HepG2 (cell line): ENCODE data around the gene VAV2. TPM values are rescaled to one million over a fixed set of nuclear protein-coding genes. Genes with fewer than 3 reads are reported as not detected.
A peak's percentile ranks its signal among the peaks of the same experiment; 100 is the strongest.

Experiments
- ATAC-seq: fragments of 200-7000 bp; cut with Tn5 transposase; 3 replicates; pipeline ENCODE4 v1.9.1; 2020; ENCODE audit warnings: mild to moderate bottlenecking, moderate library complexity
- BruUV-seq: library from RNA; stranded (reverse); fragments of 400-500 nt; replicated peaks from 2 replicates; lab custom pipeline; 2021; lab: Mats Ljungman, UMichigan
- CTCF ChIA-PET: fragments of 300-600 bp; formaldehyde crosslinking; extraction: SDS; loops from one replicate; lab custom pipeline; 2021; ENCODE audit warnings: low total read pairs, inconsistent platforms, low intra/inter-chr PET ratio; lab: Yijun Ruan, JAX
- POLR2A ChIA-PET: fragments of 350-600 bp; sonication (Branson Sonifier 250); formaldehyde crosslinking; loops from one replicate; lab custom pipeline; 2020; ENCODE audit warnings: antibody characterized with exemption, inconsistent platforms; lab: Yijun Ruan, JAX
- DNase-seq: peaks from one replicate; pipeline ENCODE4 v3.0.0-alpha.2; 2015; ENCODE audit warnings: low spot score
- FAIRE-seq: peaks from 3 replicates; lab custom pipeline; 2011; peaks lifted over from hg19 to GRCh38; lab: Jason Lieb, UNC
- H2AFZ ChIP-seq: one replicate; pipeline ENCODE4 v1.6.1; 2011; ENCODE audit warnings: low read length, inconsistent platforms
- H3K27ac ChIP-seq: fragments of 300-600 bp; 3 replicates; pipeline ENCODE4 v1.8.0; 2011; ENCODE audit warnings: mixed run types, mild to moderate bottlenecking, mixed read lengths, low read length, inconsistent platforms; ENCODE audit not compliant: insufficient read depth; ENCODE audit errors: extremely low read length
- H3K27me3 ChIP-seq, 2 experiments: fragments of 200-600 bp in 1 of 2; 2 replicates in 1 of 2; 3 replicates in 1 of 2; pipeline versions ENCODE4 v1.6.0 to v1.8.0; 2011; ENCODE audit warnings: low read length in 2 of 2, mild to moderate bottlenecking in 2 of 2, moderate library complexity in 2 of 2, inconsistent platforms in 1 of 2; ENCODE audit not compliant: insufficient read depth in 2 of 2, control insufficient read depth in 1 of 2
- H3K36me3 ChIP-seq, 2 experiments: fragments of 200-600 bp in 1 of 2; replicated peaks in 1 of 2; 2 replicates in 1 of 2; 3 replicates in 1 of 2; pipeline versions ENCODE4 v1.5.1 to v1.8.0; 2011; ENCODE audit warnings: low read length in 2 of 2, inconsistent platforms in 1 of 2; ENCODE audit not compliant: insufficient read depth in 2 of 2, control insufficient read depth in 1 of 2
- H3K4me1 ChIP-seq: 2 replicates; pipeline ENCODE4 v1.5.1; 2012; ENCODE audit warnings: low read length, inconsistent platforms; ENCODE audit not compliant: insufficient read depth
- H3K4me2 ChIP-seq: 2 replicates; pipeline ENCODE4 v1.6.0; 2011; ENCODE audit warnings: low read depth, low read length, inconsistent platforms
- H3K4me3 ChIP-seq, 3 experiments: fragments of 200-600 bp in 1 of 3; sonication (generic), shearing (Covaris generic) in 1 of 3; replicated peaks in 1 of 3; 2 replicates each; pipeline ENCODE4 v1.5.1; 2011 to 2016; ENCODE audit warnings: low read length in 3 of 3, inconsistent platforms in 2 of 3, low read depth in 2 of 3, mild to moderate bottlenecking in 2 of 3, control low read depth in 1 of 3, mixed read lengths in 1 of 3; ENCODE audit not compliant: insufficient read depth in 1 of 3
- H3K79me2 ChIP-seq: one replicate; pipeline ENCODE4 v1.6.1; 2011; ENCODE audit warnings: low read length, inconsistent platforms; ENCODE audit not compliant: insufficient read depth
- H3K9ac ChIP-seq: 2 replicates; pipeline ENCODE4 v1.6.0; 2011; ENCODE audit warnings: mild to moderate bottlenecking, low read depth, low read length, inconsistent platforms; ENCODE audit not compliant: insufficient read depth
- H3K9me3 ChIP-seq: 2 replicates; pipeline ENCODE4 v1.5.1; 2012; ENCODE audit warnings: mild to moderate bottlenecking, low read length
- H4K20me1 ChIP-seq: 2 replicates; pipeline ENCODE4 v1.6.0; 2011; ENCODE audit warnings: inconsistent platforms, mild to moderate bottlenecking, low read length, moderate library complexity; ENCODE audit not compliant: insufficient read depth
- AGO2 ChIP-seq: fragments of 200-400 bp; formaldehyde crosslinking; optimal IDR thresholded peaks from 2 replicates; pipeline ENCODE3; 2017; ENCODE audit warnings: mild to moderate bottlenecking, low read depth, low read length, moderate library complexity
- EZH2 ChIP-seq: conservative IDR thresholded peaks from 2 replicates; pipeline ENCODE4 v1.6.1; 2012; ENCODE audit warnings: mild to moderate bottlenecking, low read depth, low read length, moderate library complexity
- FOXP1 ChIP-seq, 2 experiments: fragments of 450-650 bp in 1 of 2; IDR thresholded peaks; 2 replicates each; pipeline ENCODE4 v1.6.1; 2017 to 2018; ENCODE audit warnings: antibody characterized with exemption in 1 of 2
- HNF1A ChIP-seq, 2 experiments: sonication (generic) in 1 of 2; formaldehyde crosslinking in 1 of 2; IDR thresholded peaks; 2 replicates each; pipeline versions ENCODE4 v1.4.0 to v1.6.1; 2016 to 2020; ENCODE audit warnings: borderline replicate concordance in 1 of 2, low read depth in 1 of 2, mild to moderate bottlenecking in 1 of 2, missing genetic modification reagents in 1 of 2
- HNF4A ChIP-seq: sonication (generic); formaldehyde crosslinking; IDR thresholded peaks from 2 replicates; pipeline ENCODE4 v1.4.0; 2020; ENCODE audit warnings: missing genetic modification reagents
- KMT2B ChIP-seq: IDR thresholded peaks from 2 replicates; pipeline ENCODE4 v1.6.1; 2016; ENCODE audit warnings: missing genetic modification reagents, missing compliant biosample characterization
- MEIS2 ChIP-seq: sonication (generic); formaldehyde crosslinking; IDR thresholded peaks from 2 replicates; pipeline ENCODE4 v1.9.0; 2021; ENCODE audit warnings: mild to moderate bottlenecking, missing genetic modification reagents
- ZFP41 ChIP-seq: sonication (generic); formaldehyde crosslinking; IDR thresholded peaks from 2 replicates; pipeline ENCODE4 v1.4.0; 2020; ENCODE audit warnings: mild to moderate bottlenecking, missing genetic modification reagents, borderline replicate concordance
- ZMYM3 ChIP-seq: sonication (generic); formaldehyde crosslinking; IDR thresholded peaks from 2 replicates; pipeline ENCODE4 v1.5.1; 2020; ENCODE audit warnings: mild to moderate bottlenecking, missing genetic modification reagents
- ZNF292 ChIP-seq: sonication (generic); formaldehyde crosslinking; IDR thresholded peaks from 2 replicates; pipeline ENCODE4 v1.8.1; 2022; ENCODE audit warnings: mild to moderate bottlenecking, low read depth, missing genetic modification reagents, borderline replicate concordance
- ZNF629 ChIP-seq: sonication (generic); formaldehyde crosslinking; conservative IDR thresholded peaks from 2 replicates; pipeline ENCODE4 v1.5.0; 2020; ENCODE audit warnings: missing genetic modification reagents
- WGBS: methylation state at CpG from one replicate; pipeline ENCODE4 v1.1.6; 2017; ENCODE audit warnings: low lambda C conversion rate; 5-methylcytosine and 5-hydroxymethylcytosine counted together
- in situ Hi-C: cut with HindIII; loops from 2 replicates; pipeline ENCODE4 v1.10.0; 2017; ENCODE audit warnings: low pct_unique_long_range_greater_than_20kb; ENCODE audit not compliant: extremely low pct_ligation_motif_present
- intact Hi-C: fragments of 100-400 bp; cut with micrococcal nuclease; formaldehyde crosslinking; loops from one replicate; pipeline ENCODE4 v1.10.0; 2022; ENCODE audit not compliant: unreplicated experiment
- polyA plus RNA-seq, 8 experiments: library from polyadenylated mRNA; depleted of rRNA in 3 of 8; stranded (reverse) in 7 of 8; unstranded in 1 of 8; fragments of >200 nt; fragmentation: Illumina TruSeq in 4 of 8; extraction: Trizol in 4 of 8; gene quantifications; 2 replicates each; pipeline versions ENCODE4 v1.2.1 to v1.2.3, GENCODE V29; 2011 to 2016; ENCODE audit warnings: low read depth in 4 of 8, missing spikeins in 1 of 8, mixed read lengths in 1 of 8; ENCODE audit not compliant: insufficient read depth in 1 of 8
- total RNA-seq, 5 experiments: library from RNA; depleted of rRNA; stranded (reverse); fragments of >200 nt; fragmentation: Illumina TruSeq; extraction: Trizol; gene quantifications; 2 replicates each; pipeline ENCODE4 v1.2.3, GENCODE V29; 2016; ENCODE audit warnings: low read depth in 1 of 5

VAV2 gene
- total and polyA plus RNA-seq, 2 of the 13 experiments (the other 11 are each of a cell fraction or from before 2014, with no cell fraction given): 22.5 to 22.9 TPM

GRCh38 chr9:133945977-133946753 is 46.0 kb downstream of the VAV2 start:
- Histone ChIP-seq H3K4me2 (no peak overlapping the region), H3K4me3 (no peak overlapping the region), H3K9me3 (no peaks in the 10 kb centered on the region), H2AFZ (no peak overlapping the region), H3K27me3 (no peaks in the 10 kb centered on the region), H3K9ac (no peak overlapping the region), H3K79me2 (peaks cover 74% of the 10 kb centered on the region), H4K20me1 (peaks cover 25% of the 10 kb centered on the region; the same call in 1 of the 2 replicates), H3K36me3 (peaks cover 4 to 25% of the 10 kb centered on the region in 2 experiments; a peak in 3 of 5 replicates), H3K27ac (no peak overlapping the region), H3K4me1 (no peaks in the 10 kb centered on the region)
- FAIRE-seq (no peak), DNase-seq (no peak), ATAC-seq (no peak)
- WGBS: 97% methylated on average over 9 of the region's 14 CpGs
- intact Hi-C loops (no loop called here), in situ Hi-C loops (no loop called here)
- ChIA-PET CTCF (no interaction called here), POLR2A (interaction anchor here (1.0 kb wide), 1 partner anchor 54 kb away, joined by 3 read pairs; no protein-coding TSS in a partner anchor)
- TF ChIP-seq MEIS2 (CRISPR knock-in tag) (no peak), AGO2 (peak; percentile 48), EZH2 (no peak)
- no TSS peak for BruUV-seq

GRCh38 chr9:133945314-133945975 is 46.7 kb downstream of the VAV2 start:
- Histone ChIP-seq H3K4me1 (no peaks in the 10 kb centered on the region), H3K9me3 (no peaks in the 10 kb centered on the region), H3K4me3 (no peak overlapping the region)
- DNase-seq: no peak
- CTCF ChIA-PET: no interaction called here
- ATAC-seq: no peak
- TF ChIP-seq FOXP1 (IDR thresholded peaks at IDR 0.05): no peak
- no peak for TF ChIP-seq FOXP1 (CRISPR knock-in tag; IDR thresholded peaks at IDR 0.05)
- no peak for TF ChIP-seq ZFP41 (CRISPR knock-in tag)
- TF ChIP-seq HNF1A (IDR thresholded peaks at IDR 0.05; ENCODE audit: low read depth): no peak
- no peak for TF ChIP-seq HNF1A (CRISPR knock-in tag; IDR thresholded peaks at IDR 0.05; ENCODE audit: borderline replicate concordance)
- no peak for TF ChIP-seq KMT2B
- 0 out of 2 replicates have a peak, but pooled peaks have one; percentile 41 for TF ChIP-seq ZMYM3 (CRISPR knock-in tag)
- peak; percentile 87 for TF ChIP-seq ZNF629 (CRISPR knock-in tag)
- TF ChIP-seq ZNF292 (CRISPR knock-in tag): no peak
- no peak for TF ChIP-seq HNF4A
- TF ChIP-seq, all 625 proteins: peak for 2
- no peak for FAIRE-seq
- Histone ChIP-seq H3K36me3 (peaks cover 4 to 26% of the 10 kb centered on the region in 2 experiments; a peak in 3 of 5 replicates), H3K4me2 (no peak overlapping the region), H3K27me3 (no peaks in the 10 kb centered on the region), H3K27ac (no peak overlapping the region), H4K20me1 (peaks cover 25% of the 10 kb centered on the region; the same call in 1 of the 2 replicates), H3K9ac (no peak overlapping the region), H2AFZ (no peak overlapping the region), H3K79me2 (peaks cover 72% of the 10 kb centered on the region)
- in situ Hi-C loops (no loop called here), intact Hi-C loops (no loop called here)
- 74% methylated on average over 5 of the region's 13 CpGs for WGBS
- POLR2A ChIA-PET: no interaction called here
- no TSS peak for BruUV-seq
